A673 (cell line): Measurements from ENCODE around the gene MRPS2.

Source experiments
- EZH2 ChIP-seq: fragments of 200-600 bp; sonication (generic); IDR thresholded peaks from 2 replicates; pipeline ENCODE4 v1.6.1; 2017; ENCODE audit warnings: borderline replicate concordance, low read depth, mild to moderate bottlenecking, mixed read lengths, antibody characterized with exemption, low read length; ENCODE audit not compliant: poor library complexity, severe bottlenecking
- TF ChIP-seq, protein P1 (sequence below): fragments of 300-800, 200-600 bp; sonication (generic); conservative IDR thresholded peaks from 2 replicates; pipeline ENCODE4 v1.5.1; 2017; ENCODE audit warnings: low read depth, mild to moderate bottlenecking, antibody characterized with exemption, low read length, moderate library complexity, mixed read lengths

DNA sequence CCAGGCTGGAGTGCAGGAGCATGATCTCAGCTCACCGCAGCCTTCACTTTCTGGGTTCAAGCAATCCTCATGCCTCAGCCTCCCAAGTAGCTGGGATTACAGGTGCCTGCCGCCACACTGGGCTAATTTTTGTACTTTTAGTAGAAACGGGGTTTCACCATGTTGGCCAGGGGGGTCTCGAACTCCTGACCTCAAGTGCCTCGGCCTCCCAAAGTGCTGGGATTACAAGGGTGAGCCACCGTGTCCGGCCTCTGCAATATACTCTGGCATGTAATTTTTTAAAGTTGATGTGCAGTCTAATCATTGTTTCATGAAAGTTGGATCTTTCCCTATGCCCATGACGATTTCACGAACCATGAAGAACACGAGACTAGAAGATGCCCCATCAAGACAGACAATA, 49.5 kb upstream of the MRPS2 start:
- TF ChIP-seq, protein P1, sequence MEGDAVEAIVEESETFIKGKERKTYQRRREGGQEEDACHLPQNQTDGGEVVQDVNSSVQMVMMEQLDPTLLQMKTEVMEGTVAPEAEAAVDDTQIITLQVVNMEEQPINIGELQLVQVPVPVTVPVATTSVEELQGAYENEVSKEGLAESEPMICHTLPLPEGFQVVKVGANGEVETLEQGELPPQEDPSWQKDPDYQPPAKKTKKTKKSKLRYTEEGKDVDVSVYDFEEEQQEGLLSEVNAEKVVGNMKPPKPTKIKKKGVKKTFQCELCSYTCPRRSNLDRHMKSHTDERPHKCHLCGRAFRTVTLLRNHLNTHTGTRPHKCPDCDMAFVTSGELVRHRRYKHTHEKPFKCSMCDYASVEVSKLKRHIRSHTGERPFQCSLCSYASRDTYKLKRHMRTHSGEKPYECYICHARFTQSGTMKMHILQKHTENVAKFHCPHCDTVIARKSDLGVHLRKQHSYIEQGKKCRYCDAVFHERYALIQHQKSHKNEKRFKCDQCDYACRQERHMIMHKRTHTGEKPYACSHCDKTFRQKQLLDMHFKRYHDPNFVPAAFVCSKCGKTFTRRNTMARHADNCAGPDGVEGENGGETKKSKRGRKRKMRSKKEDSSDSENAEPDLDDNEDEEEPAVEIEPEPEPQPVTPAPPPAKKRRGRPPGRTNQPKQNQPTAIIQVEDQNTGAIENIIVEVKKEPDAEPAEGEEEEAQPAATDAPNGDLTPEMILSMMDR: no peak
- no peak for TF ChIP-seq EZH2
